ENCODE results near the gene RAB31. TPM values are rescaled to one million over a fixed set of nuclear protein-coding genes. Genes with fewer than 3 reads are reported as not detected.

RAB31 gene
- total and polyA plus RNA-seq, 10 donors = 12.3 to 112 (median 72.6) TPM

- Histone ChIP-seq H3K4me3 (no peak overlapping the region), H3K27ac (no peak overlapping the region), H3K27me3 (replicated peaks in 1 of 7) (no peaks in the 10 kb centered on the region), H3K9me3 (peaks cover 0 to 13% (median 0%) of the 10 kb centered on the region in 8 donors), H3K4me1 (peaks cover 0 to 11% (median 0%) of the 10 kb centered on the region in 6 donors), H3K36me3 (peaks cover 0 to 39% (median 2%) of the 10 kb centered on the region in 6 donors)
- TF ChIP-seq POLR2A (IDR thresholded peaks at IDR 0.05) (no peak), CTCF (IDR thresholded peaks at IDR 0.05 in 8 of 11, conservative IDR thresholded peaks at IDR 0.05 in 3 of 11) (no peak), POLR2AphosphoS5 (IDR thresholded peaks at IDR 0.05) (no peak)
- 87 to 93% (median 91%) methylated on average over 8 of the region's 8 CpGs for WGBS, 5 donors
- intact Hi-C loops (cut with DNase I; ENCODE audit: low total_unique reads) = no loop called here
- DNase-seq = no peak
These were observed 109.8 kb downstream of the RAB31 start for GRCh38 chr18:9817725-9818422.

- 76 to 90% (median 86%) methylated on average over 2 of the region's 2 CpGs for WGBS, 5 donors
- Histone ChIP-seq H3K4me1 (peaks cover 0 to 16% (median 0%) of the 10 kb centered on the region in 6 donors), H3K9me3 (peaks cover 0 to 13% (median 0%) of the 10 kb centered on the region in 8 donors), H3K27me3 (replicated peaks in 1 of 7) (no peaks in the 10 kb centered on the region), H3K27ac (no peak overlapping the region), H3K4me3 (no peak overlapping the region), H3K36me3 (peaks cover 0 to 39% (median 2%) of the 10 kb centered on the region in 6 donors)
- DNase-seq = no peak
- intact Hi-C loops (cut with DNase I; ENCODE audit: low total_unique reads) = no loop called here
- TF ChIP-seq CTCF (IDR thresholded peaks at IDR 0.05 in 8 of 11, conservative IDR thresholded peaks at IDR 0.05 in 3 of 11) = no peak
These were observed 110.3 kb downstream of the RAB31 start for GRCh38 chr18:9818423-9818734.

GRCh38 chr18:9820127-9820526 is 112.0 kb downstream of the RAB31 start:
- peak overlapping the region in 2 of 8 donors; percentile 8 to 31 for H3K27ac ChIP-seq
- DNase-seq = no peak
- TF ChIP-seq POLR2A (IDR thresholded peaks at IDR 0.05) (no peak), CTCF (IDR thresholded peaks at IDR 0.05 in 8 of 11, conservative IDR thresholded peaks at IDR 0.05 in 3 of 11) (no peak), POLR2AphosphoS5 (IDR thresholded peaks at IDR 0.05) (no peak)
- peaks cover 0 to 34% (median 9%) of the 10 kb centered on the region in 6 donors for H3K4me1 ChIP-seq
- peaks cover 0 to 36% (median 2%) of the 10 kb centered on the region in 6 donors for H3K36me3 ChIP-seq
- intact Hi-C loops (cut with DNase I; ENCODE audit: low total_unique reads) = no loop called here
- H3K9me3 ChIP-seq = peaks cover 0 to 13% (median 0%) of the 10 kb centered on the region in 8 donors
- H3K27me3 ChIP-seq (replicated peaks in 1 of 7) = no peaks in the 10 kb centered on the region
- no peak overlapping the region for H3K4me3 ChIP-seq

GRCh38 chr18:9820719-9821118 is 112.6 kb downstream of the RAB31 start:
- 67 to 89% (median 77%) methylated on average over 4 of the region's 4 CpGs for WGBS, 5 donors
- Histone ChIP-seq H3K27ac (peak overlapping the region in 2 of 8 donors; percentile 8 to 31), H3K4me3 (no peak overlapping the region), H3K27me3 (replicated peaks in 1 of 7) (no peaks in the 10 kb centered on the region), H3K4me1 (peaks cover under 1 to 40% (median 15%) of the 10 kb centered on the region in 6 donors), H3K36me3 (peaks cover 0 to 35% (median 2%) of the 10 kb centered on the region in 6 donors), H3K9me3 (peaks cover 0 to 13% (median 0%) of the 10 kb centered on the region in 8 donors)
- DNase-seq = no peak
- intact Hi-C loops (cut with DNase I; ENCODE audit: low total_unique reads) = no loop called here
- no peak for TF ChIP-seq POLR2AphosphoS5 (IDR thresholded peaks at IDR 0.05)
- TF ChIP-seq CTCF (IDR thresholded peaks at IDR 0.05 in 8 of 11, conservative IDR thresholded peaks at IDR 0.05 in 3 of 11) = no peak
- no peak for TF ChIP-seq POLR2A (IDR thresholded peaks at IDR 0.05)
